DOHH2 (cell line): ENCODE results near the gene GFPT2.

ENCODE experiments used
- CTCF ChIP-seq: fragments of 200-600 bp; sonication (generic); IDR thresholded peaks from one replicate; pipeline ENCODE4 v1.5.1; 2014; ENCODE audit warnings: antibody characterized with exemption, mild to moderate bottlenecking, low read depth, low read length; ENCODE audit not compliant: poor library complexity, severe bottlenecking
- EZH2phosphoT487 ChIP-seq: fragments of 200-600 bp; sonication (generic); IDR thresholded peaks from 2 replicates; pipeline ENCODE4 v1.6.1; 2017; ENCODE audit warnings: borderline replicate concordance, mild to moderate bottlenecking, antibody characterized with exemption, low read length, moderate library complexity, mixed read lengths

DNA sequence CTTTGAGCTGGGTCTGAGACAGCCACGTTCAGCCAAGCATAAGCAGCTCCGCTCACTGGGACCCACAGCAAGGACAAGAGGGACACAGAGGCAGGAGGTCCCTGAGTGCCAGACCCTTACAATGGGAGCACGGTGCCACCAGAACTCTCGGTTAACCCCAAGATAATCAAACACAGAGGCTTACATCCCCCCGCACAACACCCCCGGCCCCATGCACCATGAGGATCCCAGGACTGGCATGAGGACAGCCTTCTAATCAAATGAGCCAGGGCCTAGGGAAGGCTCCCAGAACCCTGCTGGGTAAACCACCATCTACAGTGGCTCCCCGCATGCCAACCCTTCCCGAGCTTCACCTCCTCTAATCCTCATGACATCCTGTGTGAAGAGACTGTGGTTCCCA is 7.4 kb downstream of the GFPT2 start:
- TF ChIP-seq CTCF (no peak), EZH2phosphoT487 (no peak)
